Urinary bladder (tissue), 4 donors: ENCODE measurements around the gene PIGX. TPM values are rescaled to one million over a fixed set of nuclear protein-coding genes. Genes with fewer than 3 reads are reported as not detected.
"Not testable (repeated sequence)": the region's sequence is repeated elsewhere in the genome, so short reads cannot be mapped to it uniquely, and the experiment has no call there.

Experiments
- DNase-seq: peaks from one replicate; pipeline ENCODE4 v3.0.0-alpha.2; 2015; ENCODE audit errors: extremely low spot score
- H3K27ac ChIP-seq: one replicate; pipeline ENCODE4 v1.5.1; 2013; ENCODE audit warnings: low read depth, mild to moderate bottlenecking, moderate library complexity
- H3K36me3 ChIP-seq: one replicate; pipeline ENCODE4 v1.6.1; 2013; ENCODE audit warnings: mild to moderate bottlenecking, moderate library complexity; ENCODE audit not compliant: insufficient read depth
- H3K4me1 ChIP-seq: one replicate; pipeline ENCODE4 v1.6.1; 2013; ENCODE audit warnings: mild to moderate bottlenecking, moderate library complexity; ENCODE audit not compliant: insufficient read depth
- H3K4me3 ChIP-seq: one replicate; pipeline ENCODE4 v1.5.1; 2013; ENCODE audit warnings: low read depth, low read length
- WGBS: extraction: QIAGEN DNeasy Blood & Tissue Kit; methylation state at CpG from one replicate; pipeline ENCODE4 v1.1.7; 2013; 5-methylcytosine and 5-hydroxymethylcytosine counted together
- polyA plus RNA-seq: library from polyadenylated mRNA; stranded (reverse); fragments of 200-250 nt; gene quantifications from one replicate; pipeline ENCODE4 v1.2.3, GENCODE V29; 2013
- total RNA-seq: library from RNA; depleted of rRNA; stranded (reverse); fragments of >200 nt; gene quantifications from one replicate; pipeline ENCODE4 v1.2.3, GENCODE V29; 2014
- donor health status: healthy with polysubstance abuse.
- donor health status: healthy.

The PIGX gene
- total and polyA plus RNA-seq, 2 donors = 18.4 to 30.6 TPM

DNA sequence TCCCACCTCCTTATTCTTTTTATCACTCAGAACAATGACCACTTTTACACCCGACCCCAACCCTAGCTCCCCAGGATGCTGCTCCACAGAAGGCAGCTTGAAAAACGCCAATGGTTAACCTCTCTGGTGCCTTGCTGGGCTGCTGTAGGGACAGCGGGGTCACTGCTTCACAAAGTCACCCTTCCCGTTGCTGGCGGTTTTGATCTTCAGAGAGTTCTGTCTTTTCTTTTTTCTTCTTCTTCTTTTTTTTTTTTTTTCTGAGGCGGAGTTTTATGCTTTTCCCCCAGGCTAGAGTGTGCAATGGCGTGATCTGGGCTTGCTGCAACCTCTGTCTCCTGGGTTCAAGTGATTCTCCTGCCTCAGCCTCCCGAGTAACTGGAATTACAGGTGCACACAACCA lies 20.8 kb upstream of the PIGX start:
- H3K4me3 ChIP-seq = no peak overlapping the region
- no peak overlapping the region for H3K27ac ChIP-seq
- no peaks in the 10 kb centered on the region for H3K36me3 ChIP-seq
- 75% methylated on average over 8 of the region's 8 CpGs for WGBS
- H3K4me1 ChIP-seq = no peaks in the 10 kb centered on the region
- no peak for DNase-seq

- no peak for DNase-seq
- WGBS = 0% methylated on average over 1 of the region's 1 CpG
- H3K4me3 ChIP-seq = no peak overlapping the region
Measured at GRCh38 chr3:196694202-196694638, 18.0 kb upstream of the PIGX start.

DNA sequence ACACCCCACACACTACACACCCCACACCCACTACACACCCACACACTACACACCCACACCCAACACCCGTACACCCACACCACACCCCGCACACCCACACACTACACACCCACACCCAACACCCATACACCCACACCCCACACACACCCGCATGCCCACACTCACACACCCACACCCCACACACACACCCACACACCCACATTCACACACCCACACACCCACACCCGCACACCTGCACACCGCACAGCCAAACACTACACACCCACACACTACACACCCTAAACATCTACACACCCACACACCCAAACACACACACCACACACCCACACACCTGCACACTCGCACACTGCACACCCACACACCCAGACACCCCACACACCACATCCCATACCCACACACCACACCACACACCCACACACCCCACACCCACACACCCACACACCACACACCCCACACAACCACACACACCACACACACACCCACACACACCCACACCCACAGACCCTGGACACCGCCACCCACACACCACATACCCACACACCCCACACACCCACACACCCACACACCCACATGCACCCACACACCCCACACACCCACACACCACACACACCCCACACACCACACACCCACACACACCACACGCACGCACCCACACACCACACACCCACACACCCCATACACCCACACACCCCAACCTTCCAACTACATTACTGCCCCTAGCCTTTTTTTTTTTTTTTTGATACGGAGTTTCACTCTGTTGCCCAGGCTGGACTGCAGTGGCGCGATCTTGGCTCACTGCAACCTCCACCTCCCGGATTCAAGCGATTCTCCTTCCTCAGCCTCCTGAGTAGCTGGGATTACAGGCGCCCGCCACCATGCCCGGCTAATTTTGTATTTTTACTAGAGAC lies 17.0 kb upstream of the PIGX start:
- 93% methylated on average over 17 of the region's 17 CpGs for WGBS
- H3K4me3 ChIP-seq = no peak overlapping the region
- no peak overlapping the region for H3K27ac ChIP-seq
- DNase-seq = no peak
- H3K4me1 ChIP-seq = no peaks in the 10 kb centered on the region
- no peaks in the 10 kb centered on the region for H3K36me3 ChIP-seq

More at GRCh38 chr3:196694202-196694638, 18.0 kb upstream of the PIGX start:
- H3K4me1 ChIP-seq = no peaks in the 10 kb centered on the region
- no peak overlapping the region for H3K27ac ChIP-seq
- H3K36me3 ChIP-seq = no peaks in the 10 kb centered on the region

- Histone ChIP-seq H3K4me3 (no peak overlapping the region), H3K27ac (no peak overlapping the region), H3K36me3 (no peaks in the 10 kb centered on the region), H3K4me1 (no peaks in the 10 kb centered on the region)
- 81% methylated on average over 5 of the region's 5 CpGs for WGBS
- DNase-seq = no peak
Measured at GRCh38 chr3:196695849-196696226, 16.3 kb upstream of the PIGX start.

- WGBS = 86% methylated on average over 5 of the region's 5 CpGs
- Histone ChIP-seq H3K4me1 (no peaks in the 10 kb centered on the region), H3K27ac (no peak overlapping the region), H3K4me3 (no peak overlapping the region), H3K36me3 (no peaks in the 10 kb centered on the region)
- DNase-seq = no peak
Measured at GRCh38 chr3:196697270-196697669, 14.9 kb upstream of the PIGX start.

DNA sequence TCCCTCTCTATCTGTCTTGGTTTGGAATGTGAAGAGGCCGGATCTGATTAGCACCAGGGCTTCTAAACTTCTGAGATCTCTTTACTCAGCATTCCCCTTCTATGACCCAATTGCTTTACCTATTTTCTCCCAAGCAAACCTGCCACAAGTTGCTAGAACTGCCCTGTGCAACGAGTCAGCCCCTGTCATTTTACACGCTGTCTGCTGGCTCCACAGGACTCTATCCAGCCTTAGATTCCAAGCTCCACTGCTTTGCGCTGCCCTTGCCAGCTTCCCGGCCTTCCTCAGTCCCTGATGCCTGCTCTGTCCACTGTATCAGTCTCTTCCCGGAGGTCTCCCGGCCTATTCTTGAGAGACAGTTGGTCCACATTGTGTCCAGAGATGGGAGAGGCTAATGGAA lies 12.4 kb upstream of the PIGX start:
- H3K27ac ChIP-seq = no peak overlapping the region
- no peaks in the 10 kb centered on the region for H3K36me3 ChIP-seq
- no peak overlapping the region for H3K4me3 ChIP-seq
- DNase-seq = no peak
- no peaks in the 10 kb centered on the region for H3K4me1 ChIP-seq
- 81% methylated on average over 7 of the region's 7 CpGs for WGBS

DNA sequence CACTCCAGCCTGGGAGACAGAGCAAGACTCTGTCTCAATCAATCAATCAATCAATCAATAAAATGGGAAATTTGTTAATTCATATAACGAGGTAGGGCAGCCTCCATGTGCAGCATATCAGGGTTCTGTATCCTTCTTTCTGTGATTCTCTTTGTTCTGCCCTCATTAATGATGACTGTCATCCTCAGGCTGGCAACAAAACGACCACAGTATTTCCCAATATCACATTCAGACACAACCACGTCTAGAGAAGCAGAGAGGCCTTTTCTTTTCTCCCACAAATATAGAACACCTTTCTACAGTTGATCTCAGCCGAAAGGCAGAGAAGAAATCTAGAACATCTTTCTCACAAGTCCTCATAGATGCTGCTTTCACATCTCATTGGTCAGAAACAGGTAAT lies 11.4 kb upstream of the PIGX start:
- 78% methylated on average over 4 of the region's 4 CpGs for WGBS
- no peak overlapping the region for H3K27ac ChIP-seq
- no peak for DNase-seq
- no peak overlapping the region for H3K4me3 ChIP-seq
- no peaks in the 10 kb centered on the region for H3K36me3 ChIP-seq
- no peaks in the 10 kb centered on the region for H3K4me1 ChIP-seq

- H3K36me3 ChIP-seq = no peaks in the 10 kb centered on the region
- H3K4me3 ChIP-seq = no peak overlapping the region
- no peaks in the 10 kb centered on the region for H3K4me1 ChIP-seq
- no peak for DNase-seq
- 47% methylated on average over 5 of the region's 5 CpGs for WGBS
- H3K27ac ChIP-seq = no peak overlapping the region
Measured at GRCh38 chr3:196706327-196706726, 5.8 kb upstream of the PIGX start.

- 97% methylated on average over 4 of the region's 4 CpGs for WGBS
- no peaks in the 10 kb centered on the region for H3K4me1 ChIP-seq
Measured at GRCh38 chr3:196706731-196707130, 5.4 kb upstream of the PIGX start.

GRCh38 chr3:196707566-196707965 lies 4.6 kb upstream of the PIGX start:
- Histone ChIP-seq H3K4me3 (no peak overlapping the region), H3K27ac (no peak overlapping the region), H3K4me1 (no peaks in the 10 kb centered on the region), H3K36me3 (no peaks in the 10 kb centered on the region)
- no peak for DNase-seq
- WGBS = 80% methylated on average over 8 of the region's 8 CpGs

More at GRCh38 chr3:196706731-196707130, 5.4 kb upstream of the PIGX start:
- no peak for DNase-seq
- no peak overlapping the region for H3K4me3 ChIP-seq
- H3K27ac ChIP-seq = no peak overlapping the region
- no peaks in the 10 kb centered on the region for H3K36me3 ChIP-seq

DNA sequence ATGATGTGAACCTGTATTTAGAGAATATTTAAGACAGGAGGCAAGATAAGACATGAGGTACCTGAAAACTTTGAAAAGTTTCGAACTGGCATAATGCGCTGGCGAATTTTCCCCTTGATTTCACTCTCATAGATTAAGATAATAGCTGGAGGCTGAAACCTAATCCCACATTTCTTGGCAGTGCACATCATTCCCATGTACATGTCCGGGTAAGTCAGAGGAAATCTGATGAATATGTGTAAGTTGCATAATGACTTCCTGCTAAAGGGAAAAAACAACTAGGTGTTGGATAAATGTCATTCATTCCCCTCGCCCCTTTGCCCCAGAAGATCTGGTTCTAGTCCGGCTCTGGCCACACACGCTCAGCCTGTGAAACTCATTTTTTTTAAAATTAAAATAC lies 3.7 kb upstream of the PIGX start:
- WGBS = 81% methylated on average over 7 of the region's 7 CpGs
- no peak for DNase-seq

DNA sequence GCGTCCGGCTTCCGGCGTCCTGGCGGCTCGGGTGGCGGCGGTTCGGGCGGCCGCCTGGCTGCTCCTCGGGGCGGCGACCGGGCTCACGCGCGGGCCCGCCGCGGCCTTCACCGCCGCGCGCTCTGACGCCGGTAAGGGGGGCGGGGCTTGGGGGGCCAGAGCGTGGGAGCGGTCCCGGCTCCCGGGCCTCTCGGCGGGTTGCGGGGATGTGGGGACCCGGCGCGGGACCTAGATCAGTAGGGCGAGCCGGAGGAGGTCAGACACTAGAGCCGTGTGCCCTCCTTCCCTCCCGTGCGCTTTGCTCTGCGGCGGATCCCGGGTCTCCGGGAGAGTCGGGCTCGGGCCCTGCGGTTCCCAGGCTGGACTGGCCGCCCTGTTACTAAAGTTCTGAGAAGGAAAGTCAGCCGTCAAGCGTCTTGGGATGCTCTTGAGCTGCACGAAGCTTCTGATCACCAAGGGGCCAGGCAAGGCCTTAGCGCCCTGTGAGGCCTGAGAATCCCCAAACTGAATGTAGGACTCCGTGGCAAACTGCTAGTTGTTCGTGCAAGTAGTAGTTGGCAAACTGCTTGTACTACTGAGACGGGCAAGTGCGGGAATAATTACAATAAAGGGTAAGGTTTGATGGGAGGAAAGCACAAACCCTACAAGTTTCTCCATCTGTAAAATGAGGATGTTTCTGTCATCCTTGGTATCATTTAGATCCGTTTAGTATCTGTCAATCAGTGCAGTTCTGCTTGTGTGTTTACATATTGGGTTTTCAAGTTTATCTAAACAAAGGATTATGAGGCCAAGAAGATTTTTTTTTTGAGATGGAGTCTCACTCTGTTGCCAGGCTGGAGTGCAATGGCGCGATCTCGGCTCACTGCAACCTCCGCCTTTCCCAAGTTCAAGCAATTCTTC lies 587 bp downstream of the PIGX start:
- Histone ChIP-seq H3K27ac (peak overlapping the region; percentile 85), H3K4me3 (peak overlapping the region; percentile 59), H3K4me1 (no peaks in the 10 kb centered on the region), H3K36me3 (no peaks in the 10 kb centered on the region)
- DNase-seq = peak; percentile 21
- 4% methylated on average over 64 of the region's 64 CpGs for WGBS

More for the DNA sequence above, 3.7 kb upstream of the PIGX start:
- no peaks in the 10 kb centered on the region for H3K36me3 ChIP-seq
- H3K4me3 ChIP-seq = no peak overlapping the region
- H3K4me1 ChIP-seq = no peaks in the 10 kb centered on the region
- H3K27ac ChIP-seq = no peak overlapping the region

- not testable (repeated sequence) for H3K4me3 ChIP-seq, H3K36me3 ChIP-seq, H3K4me1 ChIP-seq, H3K27ac ChIP-seq, DNase-seq
- WGBS = 93% methylated on average over 3 of the region's 3 CpGs
Measured at GRCh38 chr3:196717162-196717561, 5.0 kb downstream of the PIGX start.

GRCh38 chr3:196721097-196721496 lies 8.9 kb downstream of the PIGX start:
- Histone ChIP-seq H3K4me1 (no peaks in the 10 kb centered on the region), H3K36me3 (peaks cover 2% of the 10 kb centered on the region), H3K27ac (no peak overlapping the region), H3K4me3 (no peak overlapping the region)
- no peak for DNase-seq
- 50% methylated on average over 2 of the region's 2 CpGs for WGBS
